ENCODE results near the gene ESPN. TPM values are rescaled to one million over a fixed set of nuclear protein-coding genes. Genes with fewer than 3 reads are reported as not detected.

ESPN gene
- total and polyA plus RNA-seq, 2 of the 8 experiments (the other 6 are each of a cell fraction or from before 2014, with no cell fraction given), result 5.2 to 16.3 TPM

GRCh38 chr1:6434186-6434585, 9.6 kb downstream of the ESPN start (continued):
- TF ChIP-seq CHD7 (IDR thresholded peaks at IDR 0.05; ENCODE audit: insufficient replicate concordance, low read length), result no peak
- TF ChIP-seq SIRT6 (IDR thresholded peaks at IDR 0.05; ENCODE audit: low read length), result no peak
- no peak for TF ChIP-seq E2F6 (IDR thresholded peaks at IDR 0.05)
- no peak for TF ChIP-seq GABPA (IDR thresholded peaks at IDR 0.05; ENCODE audit: borderline replicate concordance, insufficient read depth, low read length)
- no peak for TF ChIP-seq HDAC6 (IDR thresholded peaks at IDR 0.05; ENCODE audit: low read depth, low read length)

All from H1 (cell line).